HepG2 (cell line): ENCODE data around the gene DFFA. TPM values are rescaled to one million over a fixed set of nuclear protein-coding genes. Genes with fewer than 3 reads are reported as not detected.

ENCODE experiments used
- AGO1 ChIP-seq: fragments of 200-400 bp; formaldehyde crosslinking; IDR thresholded peaks from 2 replicates; pipeline ENCODE4 v1.6.1; 2017; ENCODE audit warnings: mild to moderate bottlenecking, low read depth, low read length, moderate library complexity; ENCODE audit not compliant: poor library complexity, severe bottlenecking
- CREB1 ChIP-seq, 2 experiments: fragments of 450-650 bp in 1 of 2; IDR thresholded peaks; 2 replicates each; pipeline ENCODE4 v1.6.1; 2016 to 2017; ENCODE audit warnings: control low read depth in 1 of 2, mild to moderate bottlenecking in 1 of 2, missing compliant biosample characterization in 1 of 2, missing genetic modification characterization in 1 of 2
- DMAP1 ChIP-seq: IDR thresholded peaks from 2 replicates; pipeline ENCODE4 v1.6.1; 2016
- ERF ChIP-seq: IDR thresholded peaks from 2 replicates; pipeline ENCODE4 v1.6.1; 2018; ENCODE audit warnings: missing biosample characterization, missing genetic modification reagents
- GFI1 ChIP-seq: sonication (generic); formaldehyde crosslinking; IDR thresholded peaks from 2 replicates; pipeline ENCODE4 v1.5.0; 2020; ENCODE audit warnings: missing genetic modification reagents, mild to moderate bottlenecking, borderline replicate concordance
- HMG20A ChIP-seq: IDR thresholded peaks from 2 replicates; pipeline ENCODE4 v1.6.1; 2016; ENCODE audit warnings: borderline replicate concordance
- HMG20B ChIP-seq: conservative IDR thresholded peaks from 2 replicates; pipeline ENCODE4 v1.6.1; 2016; ENCODE audit warnings: missing genetic modification reagents, missing compliant biosample characterization
- IKZF1 ChIP-seq: fragments of 450-650 bp; IDR thresholded peaks from 2 replicates; pipeline ENCODE4 v1.7.1; 2016
- KLF12 ChIP-seq: sonication (generic); formaldehyde crosslinking; IDR thresholded peaks from 2 replicates; pipeline ENCODE4 v1.4.0; 2020; ENCODE audit warnings: missing genetic modification reagents, borderline replicate concordance
- NR2F1 ChIP-seq, 2 experiments: fragments of 450-650 bp in 1 of 2; formaldehyde crosslinking in 1 of 2; IDR thresholded peaks; 2 replicates each; pipeline versions ENCODE4 v1.5.0 to v1.6.1; 2016 to 2020; ENCODE audit warnings: mild to moderate bottlenecking in 1 of 2, missing compliant biosample characterization in 1 of 2, missing genetic modification reagents in 1 of 2, moderate library complexity in 1 of 2
- TBX3 ChIP-seq: fragments of 450-650 bp; IDR thresholded peaks from 2 replicates; pipeline ENCODE4 v1.6.1; 2017; ENCODE audit warnings: antibody characterized with exemption, mild to moderate bottlenecking, inconsistent platforms, borderline replicate concordance
- ZFP36L2 ChIP-seq: sonication (generic); formaldehyde crosslinking; IDR thresholded peaks from 2 replicates; pipeline ENCODE4 v1.4.0; 2020; ENCODE audit warnings: missing genetic modification reagents
- ZNF350 ChIP-seq: sonication (generic); formaldehyde crosslinking; IDR thresholded peaks from 2 replicates; pipeline ENCODE4 v1.4.0; 2020; ENCODE audit warnings: mild to moderate bottlenecking, low read depth, missing genetic modification reagents, borderline replicate concordance
- ZNF546 ChIP-seq: sonication (generic); formaldehyde crosslinking; conservative IDR thresholded peaks from 2 replicates; pipeline ENCODE4 v1.8.1; 2023; ENCODE audit warnings: mild to moderate bottlenecking, missing genetic modification reagents
- ZNF549 ChIP-seq: sonication (generic); formaldehyde crosslinking; IDR thresholded peaks from 2 replicates; pipeline ENCODE4 v1.5.0; 2020; ENCODE audit warnings: missing genetic modification reagents
- ZNF616 ChIP-seq: sonication (generic); formaldehyde crosslinking; IDR thresholded peaks from 2 replicates; pipeline ENCODE4 v1.5.0; 2020; ENCODE audit warnings: low read depth, mild to moderate bottlenecking, missing genetic modification reagents
- polyA plus RNA-seq, 8 experiments: library from polyadenylated mRNA; depleted of rRNA in 3 of 8; stranded (reverse) in 7 of 8; unstranded in 1 of 8; fragments of >200 nt; fragmentation: Illumina TruSeq in 4 of 8; extraction: Trizol in 4 of 8; gene quantifications; 2 replicates each; pipeline versions ENCODE4 v1.2.1 to v1.2.3, GENCODE V29; 2011 to 2016; ENCODE audit warnings: low read depth in 4 of 8, missing spikeins in 1 of 8, mixed read lengths in 1 of 8; ENCODE audit not compliant: insufficient read depth in 1 of 8
- total RNA-seq, 5 experiments: library from RNA; depleted of rRNA; stranded (reverse); fragments of >200 nt; fragmentation: Illumina TruSeq; extraction: Trizol; gene quantifications; 2 replicates each; pipeline ENCODE4 v1.2.3, GENCODE V29; 2016; ENCODE audit warnings: low read depth in 1 of 5
- TF ChIP-seq, protein P1 (sequence below): sonication (generic); formaldehyde crosslinking; IDR thresholded peaks from 2 replicates; pipeline ENCODE4 v1.4.0; 2020; ENCODE audit warnings: missing genetic modification reagents
- TF ChIP-seq, protein P2 (sequence below): sonication (generic); formaldehyde crosslinking; IDR thresholded peaks from 2 replicates; pipeline ENCODE4 v1.4.0; 2020; ENCODE audit warnings: missing genetic modification reagents, borderline replicate concordance
- TF ChIP-seq, protein P3 (sequence below): fragments of 450-650 bp; IDR thresholded peaks from 2 replicates; pipeline ENCODE4 v1.6.1; 2017

DFFA gene
- total and polyA plus RNA-seq, 2 of the 13 experiments (the other 11 are each of a cell fraction or from before 2014, with no cell fraction given) = 16.5 to 33.9 TPM

DNA sequence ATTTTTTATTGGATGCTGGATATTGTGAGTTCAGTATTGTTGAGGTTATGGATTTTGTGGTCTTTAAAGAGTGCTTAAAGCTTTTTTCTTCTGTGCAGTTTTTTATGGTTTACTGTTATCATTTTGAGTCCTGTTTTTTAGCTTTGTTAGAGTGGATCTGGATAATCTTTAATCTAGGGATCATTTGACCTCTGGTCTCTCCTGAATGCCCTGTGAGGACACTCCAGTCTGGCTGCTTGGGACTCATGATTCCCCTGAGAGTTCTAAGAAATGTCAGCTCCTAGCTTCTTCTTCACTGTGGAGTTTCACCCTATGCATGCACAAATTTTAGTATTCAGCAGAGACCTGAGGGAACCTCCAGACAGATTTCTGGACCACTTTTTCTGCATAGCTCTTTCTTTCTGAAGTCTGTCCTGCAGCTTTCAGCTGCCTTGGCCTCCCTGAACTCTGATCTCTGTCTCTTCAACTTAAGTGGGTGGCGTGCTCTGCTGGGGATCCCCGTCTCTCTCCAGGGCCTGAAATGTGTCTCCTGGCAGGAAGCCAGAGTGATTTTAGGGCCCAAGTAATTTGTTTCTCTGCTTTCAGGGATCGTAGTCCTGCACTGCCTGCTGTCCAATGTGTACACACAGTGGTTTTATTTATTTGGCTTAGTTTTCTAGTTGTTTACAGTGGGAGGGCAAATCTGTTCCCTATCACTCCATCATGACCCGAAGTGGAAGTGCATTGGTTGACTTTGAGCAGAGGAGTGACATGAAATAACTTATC, 17.1 kb upstream of the DFFA start (continued):
- TF ChIP-seq, protein P1, sequence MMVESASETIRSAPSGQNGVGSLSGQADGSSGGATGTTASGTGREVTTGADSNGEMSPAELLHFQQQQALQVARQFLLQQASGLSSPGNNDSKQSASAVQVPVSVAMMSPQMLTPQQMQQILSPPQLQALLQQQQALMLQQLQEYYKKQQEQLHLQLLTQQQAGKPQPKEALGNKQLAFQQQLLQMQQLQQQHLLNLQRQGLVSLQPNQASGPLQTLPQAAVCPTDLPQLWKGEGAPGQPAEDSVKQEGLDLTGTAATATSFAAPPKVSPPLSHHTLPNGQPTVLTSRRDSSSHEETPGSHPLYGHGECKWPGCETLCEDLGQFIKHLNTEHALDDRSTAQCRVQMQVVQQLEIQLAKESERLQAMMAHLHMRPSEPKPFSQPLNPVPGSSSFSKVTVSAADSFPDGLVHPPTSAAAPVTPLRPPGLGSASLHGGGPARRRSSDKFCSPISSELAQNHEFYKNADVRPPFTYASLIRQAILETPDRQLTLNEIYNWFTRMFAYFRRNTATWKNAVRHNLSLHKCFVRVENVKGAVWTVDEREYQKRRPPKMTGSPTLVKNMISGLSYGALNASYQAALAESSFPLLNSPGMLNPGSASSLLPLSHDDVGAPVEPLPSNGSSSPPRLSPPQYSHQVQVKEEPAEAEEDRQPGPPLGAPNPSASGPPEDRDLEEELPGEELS = 0 out of 2 replicates have a peak, but pooled peaks have one; percentile 32
- no peak for TF ChIP-seq IKZF1
- TF ChIP-seq, protein P2, sequence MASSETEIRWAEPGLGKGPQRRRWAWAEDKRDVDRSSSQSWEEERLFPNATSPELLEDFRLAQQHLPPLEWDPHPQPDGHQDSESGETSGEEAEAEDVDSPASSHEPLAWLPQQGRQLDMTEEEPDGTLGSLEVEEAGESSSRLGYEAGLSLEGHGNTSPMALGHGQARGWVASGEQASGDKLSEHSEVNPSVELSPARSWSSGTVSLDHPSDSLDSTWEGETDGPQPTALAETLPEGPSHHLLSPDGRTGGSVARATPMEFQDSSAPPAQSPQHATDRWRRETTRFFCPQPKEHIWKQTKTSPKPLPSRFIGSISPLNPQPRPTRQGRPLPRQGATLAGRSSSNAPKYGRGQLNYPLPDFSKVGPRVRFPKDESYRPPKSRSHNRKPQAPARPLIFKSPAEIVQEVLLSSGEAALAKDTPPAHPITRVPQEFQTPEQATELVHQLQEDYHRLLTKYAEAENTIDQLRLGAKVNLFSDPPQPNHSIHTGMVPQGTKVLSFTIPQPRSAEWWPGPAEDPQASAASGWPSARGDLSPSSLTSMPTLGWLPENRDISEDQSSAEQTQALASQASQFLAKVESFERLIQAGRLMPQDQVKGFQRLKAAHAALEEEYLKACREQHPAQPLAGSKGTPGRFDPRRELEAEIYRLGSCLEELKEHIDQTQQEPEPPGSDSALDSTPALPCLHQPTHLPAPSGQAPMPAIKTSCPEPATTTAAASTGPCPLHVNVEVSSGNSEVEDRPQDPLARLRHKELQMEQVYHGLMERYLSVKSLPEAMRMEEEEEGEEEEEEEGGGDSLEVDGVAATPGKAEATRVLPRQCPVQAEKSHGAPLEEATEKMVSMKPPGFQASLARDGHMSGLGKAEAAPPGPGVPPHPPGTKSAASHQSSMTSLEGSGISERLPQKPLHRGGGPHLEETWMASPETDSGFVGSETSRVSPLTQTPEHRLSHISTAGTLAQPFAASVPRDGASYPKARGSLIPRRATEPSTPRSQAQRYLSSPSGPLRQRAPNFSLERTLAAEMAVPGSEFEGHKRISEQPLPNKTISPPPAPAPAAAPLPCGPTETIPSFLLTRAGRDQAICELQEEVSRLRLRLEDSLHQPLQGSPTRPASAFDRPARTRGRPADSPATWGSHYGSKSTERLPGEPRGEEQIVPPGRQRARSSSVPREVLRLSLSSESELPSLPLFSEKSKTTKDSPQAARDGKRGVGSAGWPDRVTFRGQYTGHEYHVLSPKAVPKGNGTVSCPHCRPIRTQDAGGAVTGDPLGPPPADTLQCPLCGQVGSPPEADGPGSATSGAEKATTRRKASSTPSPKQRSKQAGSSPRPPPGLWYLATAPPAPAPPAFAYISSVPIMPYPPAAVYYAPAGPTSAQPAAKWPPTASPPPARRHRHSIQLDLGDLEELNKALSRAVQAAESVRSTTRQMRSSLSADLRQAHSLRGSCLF (CRISPR knock-in tag) = no peak
- TF ChIP-seq NR2F1 (CRISPR knock-in tag; IDR thresholded peaks at IDR 0.05) = no peak
- TF ChIP-seq ZNF546 (CRISPR knock-in tag) = no peak
- TF ChIP-seq ZFP36L2 (CRISPR knock-in tag) = no peak
- no peak for TF ChIP-seq DMAP1 (CRISPR knock-in tag)
- TF ChIP-seq AGO1 = no peak
- peak; percentile 95 for TF ChIP-seq HMG20B (CRISPR knock-in tag)
- peak; percentile 99 for TF ChIP-seq GFI1
- TF ChIP-seq ERF (CRISPR knock-in tag) = 0 out of 2 replicates have a peak, but pooled peaks have one; percentile 20
- no peak for TF ChIP-seq KLF12
- TF ChIP-seq, protein P3, sequence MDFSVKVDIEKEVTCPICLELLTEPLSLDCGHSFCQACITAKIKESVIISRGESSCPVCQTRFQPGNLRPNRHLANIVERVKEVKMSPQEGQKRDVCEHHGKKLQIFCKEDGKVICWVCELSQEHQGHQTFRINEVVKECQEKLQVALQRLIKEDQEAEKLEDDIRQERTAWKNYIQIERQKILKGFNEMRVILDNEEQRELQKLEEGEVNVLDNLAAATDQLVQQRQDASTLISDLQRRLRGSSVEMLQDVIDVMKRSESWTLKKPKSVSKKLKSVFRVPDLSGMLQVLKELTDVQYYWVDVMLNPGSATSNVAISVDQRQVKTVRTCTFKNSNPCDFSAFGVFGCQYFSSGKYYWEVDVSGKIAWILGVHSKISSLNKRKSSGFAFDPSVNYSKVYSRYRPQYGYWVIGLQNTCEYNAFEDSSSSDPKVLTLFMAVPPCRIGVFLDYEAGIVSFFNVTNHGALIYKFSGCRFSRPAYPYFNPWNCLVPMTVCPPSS = no peak
- TF ChIP-seq TBX3 = peak; percentile 60; the same call in 1 of the 2 replicates
- TF ChIP-seq ZNF350 (CRISPR knock-in tag) = no peak
- TF ChIP-seq ZNF549 (CRISPR knock-in tag) = no peak
- no peak for TF ChIP-seq CREB1 (IDR thresholded peaks at IDR 0.05)
- peak; percentile 34 for TF ChIP-seq CREB1 (CRISPR knock-in tag; IDR thresholded peaks at IDR 0.05)
- TF ChIP-seq HMG20A = peak; percentile 27; the same call in 1 of the 2 replicates
- TF ChIP-seq ZNF616 = no peak
